ENCODE results near the gene GARIN3.
"Not testable (repeated sequence)": the region's sequence is repeated elsewhere in the genome, so short reads cannot be mapped to it uniquely, and the experiment has no call there.

The GARIN3 gene

GRCh38 chr5:157166214-157167213, at the start of gene GARIN3:
Gene GARIN3, minus strand, starts transcription at chr5:157166264. Its CDS starts 96 bp downstream, at chr5:157166168.
- H3K9me3 ChIP-seq (ENCODE audit: control insufficient read depth, insufficient read depth, low read depth, low read length) = peaks cover 7% of the 10 kb centered on the region; the same call in 1 of the 2 replicates
- no peaks in the 10 kb centered on the region for H3K36me3 ChIP-seq (ENCODE audit: control insufficient read depth, insufficient read depth, low read length)
- no peaks in the 10 kb centered on the region for H3K27me3 ChIP-seq (ENCODE audit: control insufficient read depth, insufficient read depth, low read length)
- no peak within 1 kb of the TSS for H3K9ac ChIP-seq (ENCODE audit: low read length)
- H3K4me1 ChIP-seq (ENCODE audit: control insufficient read depth, insufficient read depth, low read length) = no peaks in the 10 kb centered on the region
- H3K4me3 ChIP-seq (ENCODE audit: low read depth, low read length) = no peak within 1 kb of the TSS
- no peak within 1 kb of the TSS for H3K27ac ChIP-seq (ENCODE audit: low read depth, low read length)

- Histone ChIP-seq H3K36me3 (ENCODE audit: control insufficient read depth, insufficient read depth, low read length) (no peaks in the 10 kb centered on the region), H3K9me3 (ENCODE audit: control insufficient read depth, insufficient read depth, low read depth, low read length) (no peaks in the 10 kb centered on the region), H3K27ac (ENCODE audit: low read depth, low read length) (no peak overlapping the region), H3K4me3 (ENCODE audit: low read depth, low read length) (no peak overlapping the region), H3K9ac (ENCODE audit: low read length) (no peak overlapping the region), H3K4me1 (ENCODE audit: control insufficient read depth, insufficient read depth, low read length) (peaks cover 6% of the 10 kb centered on the region; the same call in 1 of the 2 replicates), H3K27me3 (ENCODE audit: control insufficient read depth, insufficient read depth, low read length) (no peaks in the 10 kb centered on the region)
Observed at GRCh38 chr5:157215514-157216167, 49.6 kb upstream of the GARIN3 start.

- no peaks in the 10 kb centered on the region for H3K27me3 ChIP-seq (ENCODE audit: control insufficient read depth, insufficient read depth, low read length)
- no peak overlapping the region for H3K4me3 ChIP-seq (ENCODE audit: low read depth, low read length)
- H3K9me3 ChIP-seq (ENCODE audit: control insufficient read depth, insufficient read depth, low read depth, low read length) = no peaks in the 10 kb centered on the region
- H3K4me1 ChIP-seq (ENCODE audit: control insufficient read depth, insufficient read depth, low read length) = peaks cover 6% of the 10 kb centered on the region; the same call in 1 of the 2 replicates
- H3K27ac ChIP-seq (ENCODE audit: low read depth, low read length) = no peak overlapping the region
- H3K9ac ChIP-seq (ENCODE audit: low read length) = no peak overlapping the region
- H3K36me3 ChIP-seq (ENCODE audit: control insufficient read depth, insufficient read depth, low read length) = no peaks in the 10 kb centered on the region
Observed at GRCh38 chr5:157214861-157215513, 48.9 kb upstream of the GARIN3 start.

- Histone ChIP-seq H3K9ac (ENCODE audit: low read length) (no peak overlapping the region), H3K27ac (ENCODE audit: low read depth, low read length) (no peak overlapping the region), H3K4me3 (ENCODE audit: low read depth, low read length) (no peak overlapping the region), H3K9me3 (ENCODE audit: control insufficient read depth, insufficient read depth, low read depth, low read length) (no peaks in the 10 kb centered on the region), H3K36me3 (ENCODE audit: control insufficient read depth, insufficient read depth, low read length) (no peaks in the 10 kb centered on the region), H3K4me1 (ENCODE audit: control insufficient read depth, insufficient read depth, low read length) (peaks cover 6% of the 10 kb centered on the region; the same call in 1 of the 2 replicates), H3K27me3 (ENCODE audit: control insufficient read depth, insufficient read depth, low read length) (no peaks in the 10 kb centered on the region)
Observed at GRCh38 chr5:157214415-157214814, 48.4 kb upstream of the GARIN3 start.

- Histone ChIP-seq H3K36me3 (ENCODE audit: control insufficient read depth, insufficient read depth, low read length) (no peaks in the 10 kb centered on the region), H3K27me3 (ENCODE audit: control insufficient read depth, insufficient read depth, low read length) (no peaks in the 10 kb centered on the region), H3K27ac (ENCODE audit: low read depth, low read length) (no peak overlapping the region)
Observed at GRCh38 chr5:157213527-157214243, 47.6 kb upstream of the GARIN3 start.

GRCh38 chr5:157212307-157212706, 46.2 kb upstream of the GARIN3 start:
- Histone ChIP-seq H3K4me1 (ENCODE audit: control insufficient read depth, insufficient read depth, low read length) (peaks cover 6% of the 10 kb centered on the region; the same call in 1 of the 2 replicates), H3K27ac (ENCODE audit: low read depth, low read length) (no peak overlapping the region), H3K9me3 (ENCODE audit: control insufficient read depth, insufficient read depth, low read depth, low read length) (no peaks in the 10 kb centered on the region), H3K4me3 (ENCODE audit: low read depth, low read length) (no peak overlapping the region), H3K9ac (ENCODE audit: low read length) (no peak overlapping the region), H3K27me3 (ENCODE audit: control insufficient read depth, insufficient read depth, low read length) (no peaks in the 10 kb centered on the region), H3K36me3 (ENCODE audit: control insufficient read depth, insufficient read depth, low read length) (no peaks in the 10 kb centered on the region)

More at GRCh38 chr5:157213527-157214243, 47.6 kb upstream of the GARIN3 start:
- H3K4me3 ChIP-seq (ENCODE audit: low read depth, low read length) = no peak overlapping the region
- no peak overlapping the region for H3K9ac ChIP-seq (ENCODE audit: low read length)
- no peaks in the 10 kb centered on the region for H3K9me3 ChIP-seq (ENCODE audit: control insufficient read depth, insufficient read depth, low read depth, low read length)
- H3K4me1 ChIP-seq (ENCODE audit: control insufficient read depth, insufficient read depth, low read length) = peaks cover 6% of the 10 kb centered on the region; the same call in 1 of the 2 replicates

GRCh38 chr5:157210652-157211051, 44.6 kb upstream of the GARIN3 start:
- not testable (repeated sequence) for H3K27me3 ChIP-seq (ENCODE audit: control insufficient read depth, insufficient read depth, low read length); H3K27ac ChIP-seq (ENCODE audit: low read depth, low read length); H3K4me3 ChIP-seq (ENCODE audit: low read depth, low read length); H3K36me3 ChIP-seq (ENCODE audit: control insufficient read depth, insufficient read depth, low read length); H3K4me1 ChIP-seq (ENCODE audit: control insufficient read depth, insufficient read depth, low read length); H3K9ac ChIP-seq (ENCODE audit: low read length); H3K9me3 ChIP-seq (ENCODE audit: control insufficient read depth, insufficient read depth, low read depth, low read length)

- Histone ChIP-seq H3K9ac (ENCODE audit: low read length) (no peak overlapping the region), H3K36me3 (ENCODE audit: control insufficient read depth, insufficient read depth, low read length) (no peaks in the 10 kb centered on the region), H3K4me1 (ENCODE audit: control insufficient read depth, insufficient read depth, low read length) (no peaks in the 10 kb centered on the region), H3K27me3 (ENCODE audit: control insufficient read depth, insufficient read depth, low read length) (no peaks in the 10 kb centered on the region), H3K4me3 (ENCODE audit: low read depth, low read length) (no peak overlapping the region), H3K27ac (ENCODE audit: low read depth, low read length) (no peak overlapping the region), H3K9me3 (ENCODE audit: control insufficient read depth, insufficient read depth, low read depth, low read length) (peaks cover 7% of the 10 kb centered on the region; the same call in 1 of the 2 replicates)
Observed at GRCh38 chr5:157205708-157206107, 39.6 kb upstream of the GARIN3 start.

- no peak overlapping the region for H3K4me3 ChIP-seq (ENCODE audit: low read depth, low read length)
- H3K9me3 ChIP-seq (ENCODE audit: control insufficient read depth, insufficient read depth, low read depth, low read length) = peaks cover 7% of the 10 kb centered on the region; the same call in 1 of the 2 replicates
- no peak overlapping the region for H3K27ac ChIP-seq (ENCODE audit: low read depth, low read length)
- no peaks in the 10 kb centered on the region for H3K4me1 ChIP-seq (ENCODE audit: control insufficient read depth, insufficient read depth, low read length)
- H3K27me3 ChIP-seq (ENCODE audit: control insufficient read depth, insufficient read depth, low read length) = no peaks in the 10 kb centered on the region; the same call in 1 of the 2 replicates
- no peaks in the 10 kb centered on the region for H3K36me3 ChIP-seq (ENCODE audit: control insufficient read depth, insufficient read depth, low read length)
- H3K9ac ChIP-seq (ENCODE audit: low read length) = no peak overlapping the region
Observed at GRCh38 chr5:157204765-157205164, 38.7 kb upstream of the GARIN3 start.

- no peak overlapping the region for H3K9ac ChIP-seq (ENCODE audit: low read length)
- H3K27ac ChIP-seq (ENCODE audit: low read depth, low read length) = no peak overlapping the region
- H3K27me3 ChIP-seq (ENCODE audit: control insufficient read depth, insufficient read depth, low read length) = no peaks in the 10 kb centered on the region; the same call in 1 of the 2 replicates
- no peak overlapping the region for H3K4me3 ChIP-seq (ENCODE audit: low read depth, low read length)
- H3K36me3 ChIP-seq (ENCODE audit: control insufficient read depth, insufficient read depth, low read length) = no peaks in the 10 kb centered on the region
- H3K9me3 ChIP-seq (ENCODE audit: control insufficient read depth, insufficient read depth, low read depth, low read length) = peaks cover 7% of the 10 kb centered on the region; the same call in 1 of the 2 replicates
- H3K4me1 ChIP-seq (ENCODE audit: control insufficient read depth, insufficient read depth, low read length) = no peaks in the 10 kb centered on the region
Observed at GRCh38 chr5:157203417-157203816, 37.4 kb upstream of the GARIN3 start.

Measured in HUES6 (cell line).